SK-N-MC (cell line): ENCODE measurements around the gene DICER1.

Source experiments
- DNase-seq: peaks from one replicate; pipeline ENCODE4 v3.0.0-alpha.2; 2011; ENCODE audit warnings: low read depth, low spot score
- H3K27ac ChIP-seq: fragments of 200-600 bp; sonication (generic); 2 replicates; pipeline ENCODE4 v1.5.1; 2016; ENCODE audit warnings: mixed run types
- H3K36me3 ChIP-seq: fragments of 200-600 bp; sonication (generic); 2 replicates; pipeline ENCODE4 v1.6.1; 2017; ENCODE audit warnings: antibody characterized with exemption, low read length, mixed read lengths; ENCODE audit not compliant: insufficient read depth
- H3K4me3 ChIP-seq: fragments of 200-600 bp; sonication (generic); 2 replicates; pipeline ENCODE4 v1.5.1; 2016
- H3K9ac ChIP-seq: fragments of 200-600 bp; sonication (generic); 2 replicates; pipeline ENCODE4 v1.8.0; 2017; ENCODE audit warnings: mixed run types, mixed read lengths; ENCODE audit not compliant: insufficient read length
- H3K9me3 ChIP-seq: fragments of 200-600 bp; sonication (generic); 2 replicates; pipeline ENCODE4 v1.6.1; 2017; ENCODE audit warnings: low read depth, mild to moderate bottlenecking, antibody characterized with exemption, low read length, moderate library complexity, mixed read lengths
- EZH2 ChIP-seq: fragments of 200-600 bp; sonication (generic); IDR thresholded peaks from one replicate; pipeline ENCODE4 v1.6.1; 2017; ENCODE audit warnings: antibody characterized with exemption
- FOXP2 ChIP-seq: optimal IDR thresholded peaks from 2 replicates; pipeline ENCODE3; 2011; ENCODE audit warnings: mild to moderate bottlenecking, moderate library complexity; ENCODE audit not compliant: insufficient read depth; ENCODE audit errors: extremely low read length, control extremely low read depth
- POLR2AphosphoS5 ChIP-seq: IDR thresholded peaks from 2 replicates; pipeline ENCODE4 v1.6.1; 2012; ENCODE audit warnings: mild to moderate bottlenecking, low read depth, low read length, borderline replicate concordance

The DICER1 gene

GRCh38 chr14:95065411-95065810 lies 91.9 kb downstream of the DICER1 start:
- H3K9ac ChIP-seq = no peak overlapping the region
- DNase-seq = no peak
- no peak overlapping the region for H3K4me3 ChIP-seq
- H3K36me3 ChIP-seq = no peaks in the 10 kb centered on the region
- no peak for TF ChIP-seq EZH2
- no peak for TF ChIP-seq POLR2AphosphoS5
- TF ChIP-seq FOXP2 = no peak
- H3K9me3 ChIP-seq = no peaks in the 10 kb centered on the region
- H3K27ac ChIP-seq = no peak overlapping the region

DNA sequence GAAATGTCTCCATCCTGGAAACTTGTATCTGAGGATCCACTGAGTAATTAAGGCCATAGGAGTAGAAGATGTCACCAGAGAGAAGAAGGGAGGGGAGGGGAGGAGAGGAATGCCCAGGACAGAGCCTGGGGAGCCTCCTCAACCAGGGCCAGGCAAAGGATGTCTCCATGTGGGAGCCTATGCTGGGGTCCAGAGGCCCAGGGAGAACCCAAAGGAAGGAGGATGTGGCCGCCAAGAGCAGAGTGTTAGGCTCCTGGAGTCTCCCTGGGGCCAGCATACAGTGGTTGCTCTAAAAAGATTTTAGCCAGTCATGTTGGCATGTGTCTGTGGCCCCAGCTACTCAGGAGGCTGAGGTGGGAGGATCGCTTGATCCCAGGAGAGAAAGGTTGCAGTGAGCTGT lies 92.6 kb downstream of the DICER1 start:
- Histone ChIP-seq H3K9me3 (no peaks in the 10 kb centered on the region), H3K27ac (no peak overlapping the region), H3K9ac (no peak overlapping the region), H3K36me3 (no peaks in the 10 kb centered on the region), H3K4me3 (no peak overlapping the region)
- no peak for TF ChIP-seq FOXP2
- TF ChIP-seq POLR2AphosphoS5 = no peak
- TF ChIP-seq EZH2 = no peak
- DNase-seq = no peak

DNA sequence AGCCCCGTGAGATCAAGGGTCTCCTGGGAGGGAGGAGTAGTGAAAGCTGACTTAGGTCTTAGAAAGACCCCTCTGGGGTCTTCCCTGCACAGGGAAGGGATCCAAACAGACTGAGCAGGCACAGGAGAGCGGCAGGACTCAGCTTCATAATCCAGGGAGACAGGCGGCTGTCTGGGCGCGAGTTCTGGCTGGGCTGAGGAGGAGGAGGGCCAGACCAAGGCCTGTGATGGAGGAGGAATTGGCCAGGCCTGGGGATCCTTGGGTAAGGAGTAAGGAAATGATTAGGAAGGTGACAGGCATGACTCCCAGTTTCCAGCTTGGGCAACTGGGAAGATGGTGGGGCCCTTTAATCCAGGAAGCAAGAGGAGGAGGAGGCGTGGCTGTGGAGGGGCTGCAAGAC lies 93.1 kb downstream of the DICER1 start:
- no peak overlapping the region for H3K9ac ChIP-seq
- H3K9me3 ChIP-seq = no peaks in the 10 kb centered on the region
- DNase-seq = no peak
- no peak for TF ChIP-seq FOXP2
- TF ChIP-seq POLR2AphosphoS5 = no peak
- TF ChIP-seq EZH2 = no peak
- no peak overlapping the region for H3K4me3 ChIP-seq
- no peaks in the 10 kb centered on the region for H3K36me3 ChIP-seq
- no peak overlapping the region for H3K27ac ChIP-seq

- Histone ChIP-seq H3K9me3 (no peaks in the 10 kb centered on the region), H3K36me3 (no peaks in the 10 kb centered on the region), H3K9ac (no peak overlapping the region), H3K4me3 (no peak overlapping the region), H3K27ac (no peak overlapping the region)
- no peak for DNase-seq
- no peak for TF ChIP-seq FOXP2
- TF ChIP-seq POLR2AphosphoS5 = no peak
- no peak for TF ChIP-seq EZH2
These were observed 93.9 kb downstream of the DICER1 start for GRCh38 chr14:95063391-95063790.

DNA sequence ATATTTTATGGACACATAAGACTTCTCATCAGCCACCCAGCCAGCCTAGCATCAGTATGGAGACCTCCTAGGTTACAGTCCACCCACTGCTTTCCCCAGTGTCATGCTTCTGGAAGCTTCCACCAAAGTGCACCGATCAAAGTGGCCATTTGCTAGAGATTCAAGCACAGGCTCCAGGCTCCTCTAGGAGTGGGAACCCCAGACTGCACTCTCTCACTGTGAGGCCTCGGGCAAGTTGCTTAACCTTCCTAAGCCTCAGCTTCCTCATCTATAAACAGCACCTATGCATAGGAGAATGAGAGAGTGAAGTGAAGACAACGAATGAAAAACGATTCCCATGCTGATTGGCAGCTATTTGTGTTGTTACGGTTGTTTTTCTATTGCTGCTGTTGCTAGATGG lies 94.4 kb downstream of the DICER1 start:
- Histone ChIP-seq H3K9ac (no peak overlapping the region), H3K4me3 (no peak overlapping the region)
- DNase-seq = no peak

GRCh38 chr14:95062220-95062619 lies 95.1 kb downstream of the DICER1 start:
- DNase-seq = no peak
- no peak for TF ChIP-seq EZH2
- TF ChIP-seq FOXP2 = no peak
- TF ChIP-seq POLR2AphosphoS5 = no peak
- H3K9ac ChIP-seq = no peak overlapping the region
- no peaks in the 10 kb centered on the region for H3K9me3 ChIP-seq
- no peak overlapping the region for H3K4me3 ChIP-seq
- H3K36me3 ChIP-seq = no peaks in the 10 kb centered on the region
- H3K27ac ChIP-seq = no peak overlapping the region

More for the DNA sequence above, 94.4 kb downstream of the DICER1 start:
- H3K27ac ChIP-seq = no peak overlapping the region
- TF ChIP-seq EZH2 (no peak), FOXP2 (no peak), POLR2AphosphoS5 (no peak)
- H3K9me3 ChIP-seq = no peaks in the 10 kb centered on the region
- no peaks in the 10 kb centered on the region for H3K36me3 ChIP-seq

GRCh38 chr14:95061317-95062093 lies 95.8 kb downstream of the DICER1 start:
- no peak for TF ChIP-seq POLR2AphosphoS5
- TF ChIP-seq FOXP2 = no peak
- no peak for TF ChIP-seq EZH2
- Histone ChIP-seq H3K9me3 (no peaks in the 10 kb centered on the region), H3K9ac (no peak overlapping the region), H3K4me3 (no peak overlapping the region), H3K27ac (no peak overlapping the region), H3K36me3 (no peaks in the 10 kb centered on the region)
- no peak for DNase-seq

GRCh38 chr14:95059126-95059525 lies 98.2 kb downstream of the DICER1 start:
- TF ChIP-seq EZH2 (no peak), FOXP2 (no peak), POLR2AphosphoS5 (no peak)
- Histone ChIP-seq H3K27ac (no peak overlapping the region), H3K9ac (no peak overlapping the region), H3K36me3 (no peaks in the 10 kb centered on the region), H3K9me3 (no peaks in the 10 kb centered on the region), H3K4me3 (no peak overlapping the region)
- DNase-seq = no peak

- Histone ChIP-seq H3K27ac (no peak overlapping the region), H3K36me3 (no peaks in the 10 kb centered on the region), H3K9me3 (no peaks in the 10 kb centered on the region), H3K4me3 (no peak overlapping the region), H3K9ac (no peak overlapping the region)
- DNase-seq = no peak
- TF ChIP-seq FOXP2 = no peak
- TF ChIP-seq POLR2AphosphoS5 = no peak
- no peak for TF ChIP-seq EZH2
These were observed 98.8 kb downstream of the DICER1 start for GRCh38 chr14:95058491-95058890.
